Stimulated activated effector memory CD8-positive, alpha-beta T cell treated with anti-CD3 and anti-CD28 coated beads, Interleukin-12 subunit alpha, Interleukin-12 subunit beta, amount 100 ng/mL, for 72 hours (primary cell): ENCODE measurements around the gene MS4A7.

Experiments used
- ATAC-seq: fragments of 150-1000 bp; cut with Tn5 transposase; 2 replicates; pipeline ENCODE4 v1.10.0; 2021
- DNase-seq, 2 donors: peaks; one replicate each; pipeline ENCODE4 v3.0.0; 2021 to 2022; ENCODE audit warnings: low spot score in 2 of 2
- H3K27ac Mint-ChIP-seq: one replicate; pipeline ENCODE4 v1.8.0; 2022; ENCODE audit warnings: mild to moderate bottlenecking, mixed read lengths
- H3K36me3 Mint-ChIP-seq: one replicate; pipeline ENCODE4 v1.8.0; 2022; ENCODE audit warnings: mild to moderate bottlenecking, mixed read lengths
- H3K4me1 Mint-ChIP-seq: one replicate; pipeline ENCODE4 v1.8.0; 2022; ENCODE audit warnings: mixed read lengths
- H3K4me3 Mint-ChIP-seq: one replicate; pipeline ENCODE4 v1.8.0; 2022; ENCODE audit warnings: mild to moderate bottlenecking, mixed read lengths
- H3K9me3 Mint-ChIP-seq: one replicate; pipeline ENCODE4 v1.8.0; 2022; ENCODE audit warnings: mixed read lengths

MS4A7 gene

GRCh38 chr11:60378354-60378753, at the start of gene MS4A7:
Gene MS4A7, plus strand, starts transcription at chr11:60378532. Its CDS starts 4,610 bp downstream, at chr11:60383142.
- Mint-ChIP-seq H3K4me3 (no peak within 1 kb of the TSS), H3K9me3 (no peaks in the 10 kb centered on the region), H3K4me1 (peaks cover 5% of the 10 kb centered on the region), H3K27ac (no peak within 1 kb of the TSS), H3K36me3 (no peaks in the 10 kb centered on the region)
- DNase-seq, result no peak
- peak; percentile 43 for ATAC-seq

- Mint-ChIP-seq H3K36me3 (no peaks in the 10 kb centered on the region), H3K4me3 (no peak overlapping the region), H3K27ac (no peak overlapping the region), H3K4me1 (no peaks in the 10 kb centered on the region), H3K9me3 (peaks cover 3% of the 10 kb centered on the region)
- DNase-seq (no peak), ATAC-seq (no peak)
These were observed 45.5 kb upstream of the MS4A7 start for GRCh38 chr11:60332846-60333245.

GRCh38 chr11:60334005-60334620, 44.2 kb upstream of the MS4A7 start:
- ATAC-seq (peak; percentile 64), DNase-seq (peak; percentile 57 to 84)
- H3K9me3 Mint-ChIP-seq, result no peaks in the 10 kb centered on the region
- H3K4me1 Mint-ChIP-seq, result no peaks in the 10 kb centered on the region
- no peaks in the 10 kb centered on the region for H3K36me3 Mint-ChIP-seq
- H3K27ac Mint-ChIP-seq, result no peak overlapping the region
- no peak overlapping the region for H3K4me3 Mint-ChIP-seq

GRCh38 chr11:60336767-60337391, 41.5 kb upstream of the MS4A7 start:
- Mint-ChIP-seq H3K4me3 (no peak overlapping the region), H3K36me3 (no peaks in the 10 kb centered on the region), H3K9me3 (no peaks in the 10 kb centered on the region), H3K27ac (no peak overlapping the region), H3K4me1 (no peaks in the 10 kb centered on the region)
- peak; percentile 36 for ATAC-seq
- no peak for DNase-seq

GRCh38 chr11:60338053-60338452, 40.3 kb upstream of the MS4A7 start:
- no peak overlapping the region for H3K27ac Mint-ChIP-seq
- no peak overlapping the region for H3K4me3 Mint-ChIP-seq
- no peaks in the 10 kb centered on the region for H3K9me3 Mint-ChIP-seq
- DNase-seq, result no peak
- no peak for ATAC-seq
- no peaks in the 10 kb centered on the region for H3K36me3 Mint-ChIP-seq
- no peaks in the 10 kb centered on the region for H3K4me1 Mint-ChIP-seq

- H3K27ac Mint-ChIP-seq, result no peak overlapping the region
- DNase-seq (no peak), ATAC-seq (no peak)
- H3K4me1 Mint-ChIP-seq, result no peaks in the 10 kb centered on the region
- H3K9me3 Mint-ChIP-seq, result no peaks in the 10 kb centered on the region
- H3K36me3 Mint-ChIP-seq, result no peaks in the 10 kb centered on the region
- H3K4me3 Mint-ChIP-seq, result no peak overlapping the region
These were observed 39.0 kb upstream of the MS4A7 start for GRCh38 chr11:60339356-60339755.

GRCh38 chr11:60343094-60343704, 35.1 kb upstream of the MS4A7 start:
- H3K4me1 Mint-ChIP-seq, result no peaks in the 10 kb centered on the region
- no peaks in the 10 kb centered on the region for H3K36me3 Mint-ChIP-seq
- no peak overlapping the region for H3K4me3 Mint-ChIP-seq
- ATAC-seq, result no peak
- DNase-seq, result no peak
- no peak overlapping the region for H3K27ac Mint-ChIP-seq
- H3K9me3 Mint-ChIP-seq, result no peaks in the 10 kb centered on the region

GRCh38 chr11:60344146-60344545, 34.2 kb upstream of the MS4A7 start:
- DNase-seq (no peak), ATAC-seq (no peak)
- Mint-ChIP-seq H3K4me1 (no peaks in the 10 kb centered on the region), H3K4me3 (no peak overlapping the region), H3K9me3 (no peaks in the 10 kb centered on the region), H3K27ac (no peak overlapping the region), H3K36me3 (no peaks in the 10 kb centered on the region)

- ATAC-seq, result no peak
- Mint-ChIP-seq H3K4me1 (no peaks in the 10 kb centered on the region), H3K27ac (no peak overlapping the region), H3K4me3 (no peak overlapping the region), H3K36me3 (no peaks in the 10 kb centered on the region), H3K9me3 (no peaks in the 10 kb centered on the region)
- DNase-seq, result no peak
These were observed 32.8 kb upstream of the MS4A7 start for GRCh38 chr11:60345489-60345888.

- no peak for ATAC-seq
- Mint-ChIP-seq H3K4me1 (no peaks in the 10 kb centered on the region), H3K9me3 (no peaks in the 10 kb centered on the region), H3K36me3 (no peaks in the 10 kb centered on the region), H3K27ac (no peak overlapping the region), H3K4me3 (no peak overlapping the region)
- DNase-seq, result no peak
These were observed 31.1 kb upstream of the MS4A7 start for GRCh38 chr11:60347084-60347797.

GRCh38 chr11:60348116-60348515, 30.2 kb upstream of the MS4A7 start:
- no peak for ATAC-seq
- Mint-ChIP-seq H3K4me1 (no peaks in the 10 kb centered on the region), H3K27ac (no peak overlapping the region), H3K36me3 (no peaks in the 10 kb centered on the region), H3K9me3 (no peaks in the 10 kb centered on the region), H3K4me3 (no peak overlapping the region)
- no peak for DNase-seq

- Mint-ChIP-seq H3K4me1 (no peaks in the 10 kb centered on the region), H3K4me3 (no peak overlapping the region), H3K36me3 (no peaks in the 10 kb centered on the region), H3K9me3 (no peaks in the 10 kb centered on the region), H3K27ac (no peak overlapping the region)
- ATAC-seq (no peak), DNase-seq (no peak)
These were observed 28.3 kb upstream of the MS4A7 start for GRCh38 chr11:60349990-60350389.

- H3K4me1 Mint-ChIP-seq, result no peaks in the 10 kb centered on the region
- H3K9me3 Mint-ChIP-seq, result no peaks in the 10 kb centered on the region
- no peak overlapping the region for H3K27ac Mint-ChIP-seq
- H3K4me3 Mint-ChIP-seq, result no peak overlapping the region
- no peak for ATAC-seq
- no peaks in the 10 kb centered on the region for H3K36me3 Mint-ChIP-seq
- no peak for DNase-seq
These were observed 20.6 kb upstream of the MS4A7 start for GRCh38 chr11:60357771-60358170.

GRCh38 chr11:60360621-60361020, 17.7 kb upstream of the MS4A7 start:
- Mint-ChIP-seq H3K4me1 (no peaks in the 10 kb centered on the region), H3K4me3 (no peak overlapping the region), H3K36me3 (no peaks in the 10 kb centered on the region), H3K9me3 (no peaks in the 10 kb centered on the region), H3K27ac (no peak overlapping the region)
- no peak for DNase-seq
- ATAC-seq, result no peak

GRCh38 chr11:60362241-60362640, 16.1 kb upstream of the MS4A7 start:
- Mint-ChIP-seq H3K9me3 (no peaks in the 10 kb centered on the region), H3K4me3 (no peak overlapping the region), H3K36me3 (no peaks in the 10 kb centered on the region), H3K4me1 (no peaks in the 10 kb centered on the region), H3K27ac (no peak overlapping the region)
- DNase-seq (no peak), ATAC-seq (no peak)
